A673 (cell line): Measurements from ENCODE around the gene INSYN1.

Experiments
- CTCF ChIP-seq: fragments of 300-800, 200-600 bp; sonication (generic); conservative IDR thresholded peaks from 2 replicates; pipeline ENCODE4 v1.5.1; 2017; ENCODE audit warnings: low read depth, mild to moderate bottlenecking, antibody characterized with exemption, low read length, moderate library complexity, mixed read lengths
- EZH2 ChIP-seq: fragments of 200-600 bp; sonication (generic); IDR thresholded peaks from 2 replicates; pipeline ENCODE4 v1.6.1; 2017; ENCODE audit warnings: borderline replicate concordance, low read depth, mild to moderate bottlenecking, mixed read lengths, antibody characterized with exemption, low read length; ENCODE audit not compliant: poor library complexity, severe bottlenecking

GRCh38 chr15:73744293-73744692, 8.9 kb downstream of the INSYN1 start:
- no peak for TF ChIP-seq CTCF
- TF ChIP-seq EZH2 = no peak
